G401.6 (cell line): ENCODE measurements around the gene GOLGA2.

Experiments
- FAIRE-seq: peaks from 2 replicates; lab custom pipeline; 2012; peaks lifted over from hg19 to GRCh38; lab: Jason Lieb, UNC

The GOLGA2 gene

GRCh38 chr9:128275198-128276007 is at the start of gene GOLGA2:
TSS of gene GOLGA2 (minus strand) at chr9:128276007. CDS start at chr9:128275976, 31 bp downstream.
- no peak for FAIRE-seq

- no peak for FAIRE-seq
Observed at GRCh38 chr9:128324401-128324800, 48.6 kb upstream of the GOLGA2 start.

GRCh38 chr9:128323791-128324190 is 48.0 kb upstream of the GOLGA2 start:
- FAIRE-seq: no peak

- FAIRE-seq: no peak
Observed at GRCh38 chr9:128323212-128323730, 47.5 kb upstream of the GOLGA2 start.

GRCh38 chr9:128322404-128323211 is 46.8 kb upstream of the GOLGA2 start, which contains the start of the genes COQ4 and TRUB2:
TSS of gene COQ4 (plus strand) at chr9:128322839. CDS start at chr9:128322859, 20 bp downstream.
TSS of gene TRUB2 (minus strand) at chr9:128322447. CDS start at chr9:128322408, 39 bp downstream.
- FAIRE-seq: no peak

GRCh38 chr9:128321879-128322403 is 46.1 kb upstream of the GOLGA2 start:
- FAIRE-seq: no peak

GRCh38 chr9:128321343-128321742 is 45.5 kb upstream of the GOLGA2 start:
- FAIRE-seq: no peak

GRCh38 chr9:128317629-128318028 is 41.8 kb upstream of the GOLGA2 start:
- no peak for FAIRE-seq

GRCh38 chr9:128316421-128316820 is 40.6 kb upstream of the GOLGA2 start:
- FAIRE-seq: no peak

GRCh38 chr9:128314697-128315096 is 38.9 kb upstream of the GOLGA2 start:
- FAIRE-seq: no peak

- no peak for FAIRE-seq
Observed at GRCh38 chr9:128310461-128310860, 34.7 kb upstream of the GOLGA2 start.

- FAIRE-seq: no peak
Observed at GRCh38 chr9:128309551-128309950, 33.7 kb upstream of the GOLGA2 start.

- no peak for FAIRE-seq
Observed at GRCh38 chr9:128304971-128305288, 29.1 kb upstream of the GOLGA2 start.

- no peak for FAIRE-seq
Observed at GRCh38 chr9:128304136-128304970, 28.5 kb upstream of the GOLGA2 start.

- no peak for FAIRE-seq
Observed at GRCh38 chr9:128298535-128299482, 23.0 kb upstream of the GOLGA2 start.

GRCh38 chr9:128297221-128297773 is 21.5 kb upstream of the GOLGA2 start:
- FAIRE-seq: no peak

GRCh38 chr9:128296340-128297220 is 20.8 kb upstream of the GOLGA2 start:
- FAIRE-seq: no peak

GRCh38 chr9:128294142-128294541 is 18.3 kb upstream of the GOLGA2 start:
- FAIRE-seq: no peak

- no peak for FAIRE-seq
Observed at GRCh38 chr9:128293091-128293490, 17.3 kb upstream of the GOLGA2 start.
